Activated CD8-positive, alpha-beta memory T cell treated with anti-CD3 and anti-CD28 coated beads, Interleukin-2, amount 50 U/mL, for 48 hours (primary cell): ENCODE results near the gene STAT1.

ENCODE experiments used
- DNase-seq: peaks from one replicate; pipeline ENCODE4 v3.0.0-alpha.2; 2020

STAT1 gene

DNA sequence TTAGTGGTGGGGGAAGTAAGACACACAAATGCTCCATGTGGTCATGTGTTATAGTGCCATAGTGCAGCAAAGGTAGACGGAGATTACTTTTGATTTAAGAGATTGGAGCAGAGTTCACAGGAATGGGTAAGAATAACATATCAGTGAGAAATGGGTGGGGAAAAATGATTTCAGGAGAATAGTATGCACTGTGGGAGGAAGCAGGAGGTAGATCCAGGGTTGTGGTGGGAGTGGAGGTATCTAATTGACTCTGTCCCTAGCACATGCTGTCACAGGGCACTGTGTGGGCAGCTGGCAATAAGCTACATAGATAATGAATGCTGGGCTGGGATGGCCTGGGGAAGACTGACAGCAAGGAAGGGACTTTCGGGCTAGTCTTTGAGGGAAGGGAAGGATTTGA, 65.3 kb downstream of the STAT1 start:
- no peak for DNase-seq

DNA sequence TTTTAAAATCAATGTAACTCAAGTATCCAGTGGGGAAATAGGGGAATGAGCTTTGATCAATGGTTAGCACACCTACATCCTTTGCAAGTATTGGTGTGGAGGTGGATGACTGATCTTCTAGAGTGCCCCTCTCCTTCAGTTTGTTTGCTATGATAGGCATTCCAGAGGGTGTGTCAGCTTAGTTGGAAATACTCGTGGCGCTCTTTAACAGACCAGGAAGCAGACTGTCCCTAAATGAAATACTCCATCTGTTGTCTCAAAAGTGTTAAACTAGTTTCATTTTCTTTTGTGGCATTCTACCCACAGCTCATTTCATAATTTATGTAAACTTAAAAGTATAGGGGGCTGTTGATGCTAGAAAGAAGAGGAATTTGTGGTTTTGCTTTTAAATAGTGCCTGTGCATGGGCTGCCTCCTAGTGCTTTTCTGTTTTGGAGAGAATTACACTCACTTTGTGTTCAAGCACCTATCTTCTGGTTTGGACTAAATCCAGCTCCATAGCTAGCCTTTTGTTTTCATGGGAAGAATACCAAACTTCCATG, 66.2 kb downstream of the STAT1 start:
- no peak for DNase-seq

DNA sequence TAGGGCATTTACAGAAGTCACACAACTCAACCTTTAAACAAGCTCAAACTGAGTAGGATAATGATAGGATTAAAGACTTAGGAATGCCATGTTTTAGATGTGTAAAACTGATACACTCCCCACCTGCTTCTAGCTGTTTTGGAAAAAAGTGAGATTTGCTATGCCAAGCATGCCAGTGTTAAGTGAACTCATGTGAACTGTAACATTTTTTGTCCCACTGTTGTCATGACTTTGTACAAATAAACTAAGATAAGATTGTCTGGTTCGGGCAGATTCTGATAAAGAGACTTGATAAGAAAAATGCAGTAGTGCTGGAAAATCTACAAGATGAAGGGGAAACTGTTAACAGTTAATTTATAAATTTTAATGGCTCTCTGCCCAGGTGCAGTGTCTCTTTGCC, 66.8 kb downstream of the STAT1 start:
- no peak for DNase-seq

DNA sequence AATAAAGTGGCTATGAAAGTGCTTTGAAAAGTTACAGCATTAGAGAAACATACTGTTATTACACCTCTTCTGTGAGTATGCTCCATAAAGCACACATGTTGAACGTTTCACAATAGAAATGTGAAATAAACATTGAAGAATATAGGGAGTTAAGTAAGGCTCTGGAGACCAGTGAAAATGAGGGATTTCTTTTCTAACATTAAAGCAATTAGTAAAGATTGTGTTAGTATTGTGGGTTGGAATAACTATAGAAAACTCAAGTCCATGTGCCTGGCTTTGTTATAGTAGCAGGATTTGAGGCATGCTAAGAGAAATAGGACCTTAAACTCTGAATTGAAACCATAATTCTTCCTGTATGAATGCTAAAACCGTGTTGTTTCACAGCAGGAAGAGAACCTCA, 70.3 kb downstream of the STAT1 start:
- no peak for DNase-seq

DNA sequence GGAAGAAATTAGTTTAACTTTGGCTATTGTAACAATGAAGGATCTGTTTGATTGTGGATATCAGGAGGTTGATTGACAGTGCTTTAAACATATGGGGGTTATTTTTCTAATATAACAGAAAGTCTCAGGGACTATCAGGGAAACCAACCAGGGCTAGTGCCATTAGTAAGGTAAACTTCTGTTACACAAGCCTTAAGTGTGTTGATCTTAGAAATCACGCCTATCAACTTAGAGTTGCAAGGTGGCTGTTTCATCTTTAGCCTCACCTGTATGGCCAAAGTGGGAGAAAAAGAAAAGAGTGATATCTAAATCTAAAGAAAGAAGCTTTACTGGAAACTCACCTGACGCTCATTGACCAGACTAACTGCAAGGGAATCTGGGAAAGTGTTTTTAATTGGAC, 71.3 kb downstream of the STAT1 start:
- DNase-seq = no peak

DNA sequence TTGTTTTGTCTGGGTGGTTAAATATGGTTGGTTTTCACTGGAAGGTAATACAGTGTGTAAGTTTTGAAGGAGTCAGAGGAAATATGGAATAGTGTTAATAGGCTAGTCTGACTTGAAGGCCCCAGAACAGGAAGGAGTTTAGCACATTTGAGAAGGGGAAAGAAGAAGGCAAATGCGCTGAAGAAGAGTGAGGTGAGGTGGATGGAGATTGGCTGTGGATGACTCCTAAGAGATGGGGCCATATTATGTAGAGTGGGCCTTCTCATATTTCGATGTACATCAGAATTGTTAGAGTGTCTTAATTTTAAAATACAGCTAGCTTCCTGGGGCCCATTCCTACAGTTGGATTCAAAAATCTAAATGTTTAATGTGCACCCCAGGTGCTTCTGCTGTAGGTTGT, 72.4 kb downstream of the STAT1 start:
- DNase-seq = no peak

DNA sequence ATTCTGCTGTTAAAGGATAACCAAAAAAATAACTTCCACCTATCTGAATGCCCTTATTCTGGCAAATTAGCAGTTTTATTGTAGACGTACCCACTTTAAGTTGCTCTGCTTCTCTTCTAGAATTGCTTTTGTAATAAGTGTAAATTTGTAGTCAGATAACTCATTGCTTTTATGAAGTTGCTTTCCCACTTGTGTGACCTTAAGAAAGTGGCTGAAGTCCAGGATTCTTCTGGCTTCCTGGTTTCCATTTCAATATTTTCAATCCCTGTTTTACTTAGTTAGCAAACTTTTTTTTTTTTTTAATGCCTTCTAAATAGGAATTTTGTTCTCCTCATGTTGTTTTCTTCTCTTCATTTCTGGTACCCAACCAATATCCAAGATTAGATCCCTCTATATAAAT, 73.5 kb downstream of the STAT1 start:
- no peak for DNase-seq

DNA sequence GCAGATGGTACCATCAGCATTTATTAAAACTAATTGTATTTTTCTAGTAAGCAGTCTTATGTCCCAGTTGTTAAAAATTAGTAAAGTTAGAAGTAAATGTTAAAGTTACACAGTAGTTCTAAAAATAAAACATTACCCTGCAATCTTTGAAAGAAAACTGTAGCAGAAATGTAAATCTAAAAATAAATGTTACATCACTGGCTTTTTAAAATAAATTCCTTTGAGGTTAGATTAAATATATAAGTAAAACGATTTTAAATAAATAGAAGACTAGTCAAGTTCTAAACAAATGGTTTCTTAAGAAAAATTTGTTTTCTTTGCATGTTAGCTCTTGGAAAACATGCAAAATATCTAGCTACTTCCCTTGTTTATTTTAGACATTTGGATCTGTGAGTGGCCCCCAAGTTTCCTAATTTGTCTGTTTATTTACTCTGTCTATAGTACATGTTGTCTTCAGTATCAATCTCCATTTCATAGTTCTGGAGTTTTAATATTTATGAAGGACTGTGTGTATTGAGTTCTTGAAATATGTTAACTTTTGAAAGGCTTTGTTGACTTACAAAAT, 75.1 kb downstream of the STAT1 start:
- no peak for DNase-seq

DNA sequence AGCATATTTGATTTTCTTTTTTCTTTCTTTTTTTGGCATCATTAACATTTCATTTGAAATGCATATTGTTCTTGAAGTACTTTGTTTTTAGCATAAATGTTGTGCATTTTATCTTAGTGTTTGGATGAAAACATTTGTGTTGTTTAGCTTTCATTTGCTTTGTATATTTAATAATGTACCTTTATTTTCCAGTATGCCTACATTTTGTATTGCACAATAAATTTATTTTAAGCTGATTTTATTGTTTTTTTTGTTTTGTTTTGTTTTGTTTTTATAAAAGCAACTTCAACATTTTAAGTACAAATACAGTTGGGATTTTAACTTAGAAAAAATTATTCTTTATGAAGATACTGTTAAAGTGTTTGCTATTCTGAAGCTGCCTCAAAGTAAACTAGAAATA, 78.9 kb downstream of the STAT1 start:
- DNase-seq = no peak

DNA sequence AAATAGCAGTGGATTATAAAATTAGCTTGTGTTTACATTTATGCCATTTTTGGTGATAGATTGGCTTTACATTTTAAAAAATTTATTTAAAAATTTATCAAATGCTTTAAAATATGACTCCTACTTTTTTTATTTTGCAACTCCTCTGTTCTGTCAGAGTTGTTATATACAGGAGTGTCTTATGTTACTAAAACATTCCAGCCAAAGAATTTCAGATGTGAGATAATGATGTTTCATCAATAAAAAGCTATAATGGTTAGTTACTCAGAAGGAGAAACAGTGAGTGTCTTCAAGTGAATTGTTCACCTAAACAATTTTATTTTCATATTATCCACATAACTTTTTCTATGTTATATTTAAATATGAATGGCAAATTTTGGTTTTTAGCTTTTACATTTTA, 80.6 kb downstream of the STAT1 start:
- DNase-seq = no peak

DNA sequence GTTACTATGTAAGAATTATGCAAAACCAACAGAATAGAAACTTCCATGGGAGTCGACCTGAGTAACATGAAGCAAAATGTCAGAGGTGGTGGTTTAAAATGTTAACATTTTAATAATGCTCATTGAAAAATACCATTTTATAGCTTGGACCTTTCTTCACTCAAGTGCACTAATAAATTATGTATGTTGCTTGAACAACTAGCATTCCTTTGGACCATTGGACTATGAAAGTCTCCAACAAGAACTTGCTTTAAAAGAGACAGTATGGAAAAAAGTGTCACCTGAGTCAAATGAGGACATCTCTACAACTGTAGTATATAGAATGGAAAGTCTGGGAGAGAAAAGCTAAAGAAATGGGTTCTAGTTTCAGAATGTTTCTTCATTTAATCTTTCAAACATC, 81.5 kb downstream of the STAT1 start:
- no peak for DNase-seq

DNA sequence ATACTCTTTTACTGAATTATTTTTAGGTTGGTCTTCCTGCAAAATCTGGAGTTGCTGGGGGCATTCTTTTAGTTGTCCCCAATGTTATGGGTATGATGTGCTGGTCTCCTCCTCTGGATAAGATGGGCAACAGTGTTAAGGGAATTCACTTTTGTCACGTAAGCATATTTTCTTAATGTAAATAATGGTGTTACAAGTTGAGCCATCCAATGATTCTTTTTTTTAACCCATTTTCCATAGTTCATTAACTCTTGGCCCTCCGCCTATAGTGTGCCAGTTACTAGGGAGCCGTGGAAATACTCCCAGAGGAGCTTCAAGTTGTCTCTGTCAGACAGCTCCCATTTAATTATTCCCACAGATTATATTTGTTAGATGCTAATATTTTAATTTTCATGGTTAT, 83.6 kb downstream of the STAT1 start:
- no peak for DNase-seq

DNA sequence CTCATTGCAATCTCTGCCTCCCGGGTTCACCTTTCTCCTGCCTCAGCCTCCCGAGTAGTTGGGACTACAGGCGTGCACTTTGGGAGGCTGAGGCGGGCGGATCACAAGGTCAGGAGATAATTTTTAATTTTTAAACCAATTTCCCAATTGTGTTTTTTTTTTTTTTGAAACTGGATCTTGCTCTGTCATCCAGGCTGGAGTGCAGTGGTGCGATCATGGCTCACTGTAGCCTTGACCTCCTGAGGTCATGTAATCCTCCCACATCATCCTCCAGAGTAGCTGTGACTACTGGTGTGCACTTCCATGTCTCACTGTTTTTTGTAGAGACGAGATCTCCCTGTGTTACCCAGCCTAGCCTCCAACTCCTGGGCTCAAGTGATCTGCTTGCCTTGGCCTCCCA, 84.1 kb downstream of the STAT1 start:
- no peak for DNase-seq

DNA sequence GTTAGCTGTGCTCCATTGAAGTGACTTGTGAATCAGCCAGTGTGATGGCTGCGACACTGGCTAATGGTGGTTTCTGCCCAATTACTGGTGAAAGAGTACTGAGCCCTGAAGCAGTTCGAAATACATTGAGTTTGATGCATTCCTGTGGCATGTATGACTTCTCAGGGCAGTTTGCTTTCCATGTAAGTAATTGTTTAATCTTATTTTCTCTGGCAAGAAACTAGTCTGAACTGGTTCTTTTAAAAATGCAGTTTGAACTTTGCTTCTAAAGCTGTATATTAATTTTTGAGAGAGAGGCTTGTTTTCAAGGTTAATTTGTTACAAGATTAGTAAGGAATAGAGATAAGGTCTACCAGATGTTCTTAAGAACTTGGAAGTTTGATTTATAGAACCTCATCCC, 86.7 kb downstream of the STAT1 start:
- DNase-seq = no peak

DNA sequence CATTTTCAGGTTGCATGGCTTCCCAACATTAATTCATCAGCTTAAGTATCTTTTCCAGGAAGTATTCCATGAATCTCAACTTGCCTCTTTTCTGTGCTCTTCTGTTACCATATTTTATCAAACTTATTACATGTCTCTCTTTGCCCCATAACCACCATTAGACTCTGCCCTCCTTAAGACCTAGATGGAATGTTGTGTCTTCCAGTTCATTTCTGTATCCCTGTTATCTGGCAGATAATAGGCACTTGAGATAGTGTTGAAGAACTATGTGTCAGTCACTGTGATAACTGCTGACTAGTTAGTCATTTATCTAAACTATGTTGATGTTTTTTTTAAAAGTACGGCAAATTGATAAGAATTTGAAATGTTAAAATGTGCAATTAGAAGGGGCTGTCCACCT, 91.6 kb downstream of the STAT1 start:
- DNase-seq = no peak

DNA sequence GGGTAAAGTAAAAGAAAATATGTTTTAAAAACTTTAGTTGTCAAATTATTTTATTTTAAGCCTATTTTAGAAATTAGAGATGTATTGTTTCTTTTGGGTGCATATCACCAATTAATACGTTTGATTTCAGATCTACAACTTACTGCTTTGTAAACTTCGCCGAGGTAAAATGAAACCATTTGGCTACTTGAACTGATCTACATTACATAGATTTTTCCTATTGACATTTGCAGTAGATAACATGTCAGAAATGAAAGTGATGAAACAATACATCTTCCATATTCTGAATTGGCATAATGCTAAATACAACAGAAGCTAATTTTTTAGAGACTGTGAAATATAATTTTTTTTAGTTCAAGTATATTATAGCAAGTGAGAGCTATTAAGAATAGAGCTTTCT, 93.9 kb downstream of the STAT1 start:
- DNase-seq = no peak
